ENCODE measurements around the gene HJURP.

HJURP gene

GRCh38 chr2:233847248-233847898 is 7.0 kb downstream of the HJURP start:
- DNase-seq, result no peak

- DNase-seq, result no peak
Observed at GRCh38 chr2:233846387-233847247, 7.7 kb downstream of the HJURP start.

DNA sequence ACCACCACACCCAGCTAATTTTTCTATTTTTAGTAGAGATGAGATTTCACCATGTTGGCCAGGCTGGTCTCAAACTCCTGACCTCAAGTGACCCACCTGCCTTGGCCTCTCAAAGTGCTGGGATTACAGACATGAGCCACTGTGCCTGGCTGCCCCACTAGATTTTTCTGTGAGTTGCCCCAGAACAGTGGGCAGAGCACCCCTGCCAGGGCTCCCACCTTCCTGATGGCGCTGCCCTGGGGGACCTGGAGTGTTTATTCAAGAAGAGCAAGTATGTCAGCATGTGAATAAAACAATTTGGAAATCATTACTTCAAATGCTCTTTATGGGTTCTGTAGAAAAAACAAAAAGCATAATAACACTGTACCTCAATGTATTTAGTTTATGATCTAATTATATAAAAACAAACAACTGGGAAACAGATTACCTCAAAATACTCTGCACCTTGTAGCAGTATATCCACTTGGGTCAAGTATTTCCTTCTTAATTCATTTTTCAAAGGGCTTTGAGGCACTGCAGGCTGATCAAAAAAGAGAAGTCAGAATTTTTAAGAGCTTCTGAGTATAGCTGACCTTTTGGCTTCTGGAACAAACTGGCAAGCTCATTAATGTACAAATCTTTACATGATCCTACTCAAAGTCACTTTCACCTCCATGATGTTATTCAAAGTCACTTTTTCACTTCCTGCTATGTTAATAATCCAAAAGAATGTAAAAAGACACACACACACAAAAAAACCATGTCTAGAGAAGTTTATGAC is 8.9 kb downstream of the HJURP start:
- DNase-seq, result no peak

DNA sequence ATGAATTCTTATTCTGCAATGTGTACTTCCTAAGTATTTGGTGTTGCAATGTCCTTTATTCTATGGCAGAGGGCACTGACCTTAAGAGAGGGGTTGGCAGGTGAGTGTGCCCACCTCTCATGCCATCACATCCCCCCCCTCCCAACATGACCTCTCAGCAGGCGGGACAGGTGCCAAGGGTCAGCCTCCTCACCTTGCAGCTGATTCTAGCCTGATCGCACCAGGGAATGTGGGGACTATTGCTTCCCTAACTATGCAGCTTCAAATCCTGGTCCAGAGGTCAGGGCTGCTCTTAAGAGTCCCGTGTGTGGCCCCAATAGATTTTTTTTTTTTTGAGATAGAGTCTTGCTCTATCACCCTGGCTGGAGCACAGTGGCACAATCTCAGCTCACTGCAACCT is 9.5 kb downstream of the HJURP start:
- no peak for DNase-seq

DNA sequence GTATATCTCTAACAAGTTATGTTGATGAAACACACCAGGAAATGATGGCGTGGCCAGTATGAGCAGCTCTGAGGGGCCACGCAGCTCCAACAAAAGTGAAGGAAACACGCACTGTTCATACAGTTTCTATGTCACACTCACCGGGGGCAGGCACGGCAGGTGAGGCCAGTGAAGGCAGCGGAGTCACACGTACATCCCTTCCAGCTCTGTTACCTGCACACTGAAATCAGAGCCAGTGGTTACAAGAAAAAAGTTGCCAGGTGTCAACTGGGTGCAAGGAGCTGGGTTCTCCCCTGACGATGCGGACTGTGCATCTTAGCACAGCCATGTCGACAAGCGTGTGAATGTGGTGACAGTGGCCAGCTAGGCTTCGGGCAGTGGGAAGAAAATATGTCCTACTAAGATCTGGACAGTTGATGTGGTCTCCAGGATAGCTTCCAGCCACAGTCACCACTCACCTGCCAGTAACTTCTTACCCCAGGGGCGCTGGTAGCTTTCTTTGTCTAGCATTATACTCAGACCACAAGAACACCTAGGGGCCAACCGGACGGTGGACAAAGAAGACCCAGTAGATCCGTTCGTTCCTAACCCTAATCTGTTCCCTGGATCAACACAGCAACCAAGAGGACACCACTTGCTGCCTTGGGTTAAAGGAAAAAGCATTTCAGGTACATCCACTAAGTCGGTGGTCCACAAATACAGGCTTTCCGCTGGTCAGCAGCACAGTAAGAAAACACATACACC is 10.1 kb downstream of the HJURP start:
- DNase-seq, result no peak

GRCh38 chr2:233841183-233841582 is 13.2 kb downstream of the HJURP start:
- no peak for DNase-seq

- DNase-seq, result no peak
Observed at GRCh38 chr2:233840520-233840919, 13.8 kb downstream of the HJURP start.

DNA sequence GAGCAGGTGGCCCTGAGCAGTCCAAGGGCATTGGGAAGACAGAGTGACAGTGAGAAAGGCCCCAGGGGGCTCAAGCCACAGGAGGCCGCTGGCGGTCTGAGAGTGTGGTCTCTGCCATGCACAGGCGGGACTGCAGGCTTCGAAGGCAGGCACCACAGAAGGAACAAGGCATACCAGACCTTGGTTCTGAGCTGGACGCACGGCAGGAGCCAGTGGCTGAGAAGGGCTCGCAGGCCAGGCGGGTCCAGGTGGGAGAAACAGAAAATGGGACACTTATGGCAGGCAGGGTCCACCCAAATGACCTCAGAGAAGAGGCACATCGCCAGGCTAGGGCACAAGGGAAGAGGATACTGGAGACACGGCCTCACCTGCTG is 14.9 kb downstream of the HJURP start:
- no peak for DNase-seq

- no peak for DNase-seq
Observed at GRCh38 chr2:233838726-233839446, 15.4 kb downstream of the HJURP start.

- no peak for DNase-seq
Observed at GRCh38 chr2:233838251-233838650, 16.1 kb downstream of the HJURP start.

DNA sequence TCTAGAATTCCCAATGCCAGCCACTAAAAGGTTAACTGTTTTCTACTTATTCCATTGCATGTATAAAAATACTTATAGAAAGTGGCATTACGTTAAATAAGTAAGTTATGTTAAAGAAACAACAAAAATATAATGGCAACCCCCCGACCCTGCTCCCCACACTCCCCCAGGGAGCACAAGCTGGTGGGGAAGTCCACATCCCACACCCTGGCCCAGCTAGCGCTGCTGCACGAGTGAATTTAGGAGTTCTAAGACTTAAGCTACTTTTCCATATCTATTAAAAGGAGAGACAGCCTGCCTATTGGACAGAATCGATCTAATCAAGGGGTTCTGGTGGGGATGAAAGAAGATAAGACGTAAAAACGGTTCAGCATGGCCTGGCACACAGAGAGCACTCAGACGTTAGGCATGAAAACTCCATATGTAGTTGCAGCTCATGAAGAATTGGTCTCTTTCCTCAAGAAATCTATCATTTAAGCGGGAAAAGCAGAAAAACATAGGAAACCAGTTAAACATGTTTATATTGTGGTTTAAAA is 16.6 kb downstream of the HJURP start:
- no peak for DNase-seq

DNA sequence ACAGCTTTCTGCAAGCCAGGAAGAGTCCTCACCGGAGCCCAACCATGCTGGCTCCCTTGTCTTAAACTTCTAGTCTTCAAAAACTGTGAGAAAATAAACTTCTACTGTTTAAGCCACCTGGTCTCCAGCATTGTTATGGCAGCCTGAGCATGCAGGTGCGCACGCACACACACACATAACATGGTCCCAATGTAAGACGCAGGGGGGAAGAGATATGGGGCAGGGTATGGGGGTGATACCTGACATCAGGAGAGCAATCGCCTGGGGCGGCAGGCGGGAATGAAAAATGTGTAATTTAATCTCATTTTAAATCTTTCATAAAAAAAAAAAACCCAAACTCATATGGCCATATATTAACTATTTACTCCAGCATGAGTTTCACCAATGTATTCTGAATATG is 18.0 kb downstream of the HJURP start:
- DNase-seq, result no peak

GRCh38 chr2:233835230-233836186 is 18.8 kb downstream of the HJURP start:
- no peak for DNase-seq

DNA sequence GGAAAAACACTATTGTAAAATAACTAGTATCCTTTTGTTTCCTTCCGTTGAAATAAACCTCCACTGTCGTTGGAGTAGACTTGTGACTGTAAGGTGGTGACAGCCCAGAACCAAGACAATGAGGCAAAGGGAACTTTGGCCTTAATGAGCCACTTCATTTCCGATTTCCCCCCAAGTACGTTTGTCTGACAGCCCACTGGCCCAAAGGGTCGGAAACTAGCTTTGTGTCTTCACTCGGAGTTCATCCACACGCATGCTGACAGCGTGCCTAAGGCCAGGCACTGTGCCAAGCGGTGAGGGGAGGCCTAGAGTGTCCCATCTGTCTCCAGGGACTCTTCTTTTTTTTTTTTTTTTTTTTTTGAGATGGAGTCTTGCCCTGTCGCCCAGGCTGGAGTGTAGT is 21.0 kb downstream of the HJURP start:
- no peak for DNase-seq

DNA sequence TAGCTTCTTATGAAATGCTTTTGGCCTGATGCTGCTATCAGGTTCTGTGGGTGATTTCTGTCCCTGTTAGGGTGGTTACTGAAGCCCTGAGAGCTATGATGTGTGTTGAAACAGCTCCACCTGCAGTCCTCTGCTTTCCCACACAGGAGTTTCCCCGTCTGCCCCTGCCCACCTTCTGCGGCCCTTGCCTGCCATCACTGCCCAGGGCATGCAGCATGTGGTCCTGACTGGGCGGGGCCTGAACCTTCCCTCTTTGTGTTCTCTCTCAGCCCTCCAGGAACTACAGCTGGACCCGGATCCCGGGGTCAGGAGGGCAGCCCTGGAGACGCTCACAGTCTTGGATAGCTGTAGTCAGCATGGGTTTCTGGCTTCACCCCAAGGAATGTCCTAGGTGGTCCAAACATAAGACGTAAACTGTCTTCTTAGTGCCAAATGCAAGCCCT is 21.4 kb downstream of the HJURP start:
- peak; percentile 32 to 67 for DNase-seq

DNA sequence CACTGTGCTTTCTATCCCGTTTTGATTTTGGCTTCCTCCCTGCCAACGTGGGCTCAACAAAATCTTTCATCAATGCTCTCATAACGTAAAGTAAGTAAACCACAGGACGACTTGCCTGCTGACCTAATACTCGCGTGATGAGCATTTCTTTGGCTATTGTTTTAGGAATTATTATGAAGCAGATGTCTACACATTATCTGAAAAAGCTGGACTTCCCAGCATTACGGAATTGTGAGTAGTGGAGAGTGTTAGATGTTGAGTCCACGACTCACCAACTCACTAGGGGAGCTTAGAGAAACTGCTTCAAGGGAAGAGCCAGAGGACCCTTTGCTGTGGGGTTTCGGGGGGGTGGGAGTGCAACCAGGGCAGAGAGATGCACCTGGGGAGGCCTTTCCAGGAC is 21.9 kb downstream of the HJURP start:
- no peak for DNase-seq

- no peak for DNase-seq
Observed at GRCh38 chr2:233831861-233832260, 22.5 kb downstream of the HJURP start.

DNA sequence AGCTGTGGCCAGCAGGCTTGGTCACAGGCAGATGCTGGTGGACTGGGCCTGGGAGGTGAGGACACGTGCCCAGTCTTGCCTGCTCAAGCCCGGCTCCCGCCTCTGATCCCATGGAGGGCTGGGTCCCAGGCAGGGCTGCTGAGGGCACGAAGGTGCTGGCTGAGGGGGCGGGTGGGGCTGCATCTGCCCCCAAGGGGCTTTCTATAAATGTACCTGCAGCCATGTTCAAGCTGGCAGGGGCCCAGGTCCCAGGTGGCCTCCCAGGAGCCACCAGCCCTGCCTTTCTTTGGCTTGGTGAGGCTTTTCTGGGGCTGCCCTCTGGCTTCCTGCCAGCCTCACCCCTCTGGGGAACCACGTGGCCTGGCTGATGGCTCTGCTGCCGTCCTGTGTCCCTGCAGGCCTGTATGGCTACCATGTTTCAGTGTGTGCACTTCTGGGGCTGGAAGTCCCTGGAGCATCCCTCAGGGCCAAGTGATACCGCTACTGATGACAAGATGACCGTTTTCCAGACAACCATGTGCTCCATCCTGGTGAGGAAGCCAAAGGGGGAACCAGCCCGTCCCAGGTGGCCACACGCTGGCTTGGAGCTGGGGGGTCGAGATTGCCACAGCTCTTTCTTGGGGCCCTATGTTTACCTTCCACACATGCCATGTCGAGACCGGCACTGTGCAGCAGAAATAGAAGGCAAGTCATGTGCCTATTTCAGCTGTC is 23.2 kb downstream of the HJURP start:
- DNase-seq, result no peak

GRCh38 chr2:233830111-233830802 is 24.1 kb downstream of the HJURP start:
- no peak for DNase-seq

Measured in NCI-H526 (cell line).